Neural cell (in vitro differentiated cells): ENCODE measurements around the gene PTPN9. TPM values are rescaled to one million over a fixed set of nuclear protein-coding genes. Genes with fewer than 3 reads are reported as not detected.
A peak's percentile ranks its signal among the peaks of the same experiment; 100 is the strongest.

ENCODE experiments used
- H2AFZ ChIP-seq: fragments of 200-600, 300-800 bp; sonication (generic), shearing (Covaris generic); 2 replicates; pipeline ENCODE4 v1.6.0; 2014; ENCODE audit warnings: low read depth, mild to moderate bottlenecking, antibody characterized with exemption, low read length, moderate library complexity
- H3F3A ChIP-seq: fragments of 200-600 bp; shearing (Covaris generic); 2 replicates; pipeline ENCODE4 v1.6.1; 2016; ENCODE audit warnings: mild to moderate bottlenecking, moderate library complexity, mixed read lengths, antibody characterized with exemption, low read length; ENCODE audit not compliant: insufficient read depth, poor library complexity, severe bottlenecking
- H3K27ac ChIP-seq: fragments of 200-600, 300-800 bp; sonication (generic), shearing (Covaris generic); 2 replicates; pipeline ENCODE4 v1.5.1; 2014; ENCODE audit warnings: mild to moderate bottlenecking, low read length, moderate library complexity
- H3K27me3 ChIP-seq: fragments of 300-800, 200-600 bp; sonication (generic), shearing (Covaris generic); 2 replicates; pipeline ENCODE4 v1.6.0; 2014; ENCODE audit warnings: mild to moderate bottlenecking, low read depth, low read length, moderate library complexity; ENCODE audit not compliant: insufficient read depth
- H3K36me3 ChIP-seq: fragments of 300-800, 200-600 bp; sonication (generic), shearing (Covaris generic); 2 replicates; pipeline ENCODE4 v1.5.1; 2014; ENCODE audit warnings: mild to moderate bottlenecking, antibody characterized with exemption, low read length, moderate library complexity; ENCODE audit not compliant: insufficient read depth
- H3K4me2 ChIP-seq: fragments of 300-800, 200-600 bp; sonication (generic), shearing (Covaris generic); 2 replicates; pipeline ENCODE4 v1.6.0; 2014; ENCODE audit warnings: mild to moderate bottlenecking, low read length
- H3K4me3 ChIP-seq: fragments of 300-800, 200-600 bp; sonication (generic), shearing (Covaris generic); 2 replicates; pipeline ENCODE4 v1.5.1; 2014; ENCODE audit warnings: mild to moderate bottlenecking, low read length, moderate library complexity
- H3K79me2 ChIP-seq: fragments of 200-600 bp; shearing (Covaris generic); replicated peaks from 2 replicates; pipeline ENCODE4 v1.6.0; 2014; ENCODE audit warnings: mild to moderate bottlenecking, low read length, moderate library complexity; ENCODE audit not compliant: insufficient read depth
- H3K9ac ChIP-seq: fragments of 300-800, 200-600 bp; sonication (generic), shearing (Covaris generic); 2 replicates; pipeline ENCODE4 v1.6.1; 2016; ENCODE audit warnings: mild to moderate bottlenecking, low read length, mixed read lengths
- H3K9me2 ChIP-seq: fragments of 200-600 bp; shearing (Covaris generic); 2 replicates; pipeline ENCODE4 v1.6.1; 2016; ENCODE audit warnings: mild to moderate bottlenecking, low read length, mixed read lengths; ENCODE audit not compliant: insufficient read depth
- H3K9me3 ChIP-seq: fragments of 200-600, 300-800 bp; sonication (generic), shearing (Covaris generic); 2 replicates; pipeline ENCODE4 v1.6.1; 2016; ENCODE audit warnings: mild to moderate bottlenecking, mixed run types, low read length, moderate library complexity, mixed read lengths
- H4K20me1 ChIP-seq: fragments of 200-600 bp; shearing (Covaris generic); 2 replicates; pipeline ENCODE4 v1.6.1; 2016; ENCODE audit warnings: mild to moderate bottlenecking, mixed run types; ENCODE audit not compliant: insufficient read depth
- CTCF ChIP-seq: fragments of 450-650 bp; IDR thresholded peaks from 2 replicates; pipeline ENCODE4 v1.5.1; 2014; ENCODE audit warnings: antibody characterized with exemption, mild to moderate bottlenecking, moderate library complexity; ENCODE audit not compliant: poor library complexity, severe bottlenecking
- EP300 ChIP-seq: fragments of 450-650 bp; conservative IDR thresholded peaks from 2 replicates; pipeline ENCODE4 v1.6.1; 2014; ENCODE audit warnings: antibody characterized with exemption, mild to moderate bottlenecking, moderate library complexity; ENCODE audit not compliant: poor library complexity, severe bottlenecking
- EZH2 ChIP-seq: fragments of 200-600, 300-800 bp; shearing (Covaris generic), sonication (generic); IDR thresholded peaks from 2 replicates; pipeline ENCODE4 v1.6.1; 2014; ENCODE audit warnings: antibody characterized with exemption, low read length, borderline replicate concordance, mild to moderate bottlenecking; ENCODE audit not compliant: insufficient read depth, poor library complexity, severe bottlenecking
- MXI1 ChIP-seq: fragments of 450-650 bp; conservative IDR thresholded peaks from 2 replicates; pipeline ENCODE4 v1.6.1; 2014; ENCODE audit warnings: antibody characterized with exemption, mild to moderate bottlenecking; ENCODE audit not compliant: poor library complexity, severe bottlenecking
- POLR2AphosphoS5 ChIP-seq: IDR thresholded peaks from 2 replicates; pipeline ENCODE4 v1.6.1; 2012
- RAD21 ChIP-seq: fragments of 450-650 bp; conservative IDR thresholded peaks from 2 replicates; pipeline ENCODE4 v1.6.1; 2014; ENCODE audit warnings: antibody characterized with exemption, mild to moderate bottlenecking, moderate library complexity
- REST ChIP-seq: IDR thresholded peaks from 2 replicates; pipeline ENCODE4 v1.6.1; 2012; ENCODE audit warnings: borderline replicate concordance
- SMC3 ChIP-seq: fragments of 450-650 bp; conservative IDR thresholded peaks from 2 replicates; pipeline ENCODE4 v1.6.1; 2014; ENCODE audit warnings: antibody characterized with exemption, mild to moderate bottlenecking, moderate library complexity; ENCODE audit not compliant: poor library complexity
- TAF1 ChIP-seq: IDR thresholded peaks from 2 replicates; pipeline ENCODE4 v1.6.1; 2012; ENCODE audit warnings: low read depth
- polyA minus RNA-seq: library from RNA; depleted of rRNA, polyadenylated mRNA; stranded (reverse); fragments of >200 nt; gene quantifications from 2 replicates; pipeline ENCODE4 v1.2.3, GENCODE V29; 2014
- polyA plus RNA-seq: library from polyadenylated mRNA; depleted of rRNA; stranded (reverse); fragments of >200 nt; gene quantifications from 2 replicates; pipeline ENCODE4 v1.2.3, GENCODE V29; 2014

The PTPN9 gene
- 24.0 and 33.1 TPM in 2 replicates for polyA plus RNA-seq
- 40.7 and 44.3 TPM in 2 replicates for polyA minus RNA-seq

DNA sequence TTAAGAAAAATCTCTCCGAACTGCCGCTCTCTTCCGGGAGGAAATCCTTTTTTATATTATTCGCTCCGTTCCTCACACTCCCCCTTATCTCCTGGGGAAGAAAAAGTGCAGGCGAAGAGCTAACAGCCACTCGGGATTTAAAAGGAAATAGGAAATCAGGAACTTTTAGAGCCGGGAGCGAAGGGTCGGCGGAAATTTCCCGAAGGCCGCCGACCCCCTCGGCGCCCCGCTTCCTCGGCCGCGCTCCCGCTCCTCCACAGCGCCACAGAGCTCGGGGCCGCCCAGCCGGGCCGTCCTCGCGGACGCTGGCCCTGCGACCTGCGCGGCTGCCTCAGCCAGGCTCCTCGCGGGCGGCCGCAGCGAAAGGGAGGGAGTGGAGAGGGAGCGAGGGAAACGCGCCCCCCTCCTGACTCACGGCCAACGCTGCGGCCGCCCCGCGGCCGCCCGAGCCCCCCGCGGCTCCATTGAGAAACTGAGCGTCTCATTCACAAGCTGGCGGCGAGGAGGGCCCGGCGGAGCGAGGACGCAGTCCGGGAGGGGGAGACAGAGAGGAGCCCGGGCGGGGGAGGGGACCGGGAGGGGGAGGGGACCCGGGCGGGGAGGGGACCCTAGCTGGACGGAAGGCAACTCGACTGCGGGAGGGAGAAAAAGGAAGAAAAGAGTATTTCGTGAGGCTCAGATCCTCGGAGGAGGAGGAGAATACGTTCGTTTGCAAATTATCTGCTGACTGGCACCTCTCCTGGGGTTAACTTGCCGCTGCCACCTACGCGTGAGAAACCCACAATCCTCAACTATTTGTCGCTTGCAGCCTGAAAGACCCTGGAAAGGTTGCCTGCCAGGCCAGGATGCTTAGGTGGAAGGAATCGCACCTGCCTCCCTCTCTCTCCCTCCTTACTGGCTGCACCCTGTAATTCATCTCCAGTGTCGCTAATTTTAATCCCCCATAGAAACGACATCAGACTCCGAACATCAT is at the start of gene PTPN9:
PTPN9 (minus strand) TSS at position 368 of the 973 bp plus-strand sequence. CDS start 539 bp downstream, outside the sequence.
- peak within 1 kb of the TSS; percentile 92 for H3K4me3 ChIP-seq
- peak within 1 kb of the TSS; percentile 89 for H3K9ac ChIP-seq
- peak within 1 kb of the TSS; percentile 98 for H3K4me2 ChIP-seq
- peaks cover 30% of the 10 kb centered on the region for H3K79me2 ChIP-seq
- peaks cover 4% of the 10 kb centered on the region for H3F3A ChIP-seq
- no peaks in the 10 kb centered on the region for H4K20me1 ChIP-seq
- no peaks in the 10 kb centered on the region for H3K9me3 ChIP-seq
- TF ChIP-seq CTCF: peak; percentile 38
- no peak for TF ChIP-seq EP300
- no peak for TF ChIP-seq REST
- TF ChIP-seq TAF1: no peak
- TF ChIP-seq MXI1: no peak
- peak; percentile 71 for TF ChIP-seq POLR2AphosphoS5
- TF ChIP-seq SMC3: no peak
- TF ChIP-seq EZH2: no peak
- TF ChIP-seq RAD21: no peak
- H3K27me3 ChIP-seq: no peaks in the 10 kb centered on the region
- H3K36me3 ChIP-seq: no peaks in the 10 kb centered on the region
- H3K9me2 ChIP-seq: no peaks in the 10 kb centered on the region
- peak within 1 kb of the TSS; percentile 75 for H3K27ac ChIP-seq
- peak within 1 kb of the TSS; percentile 32 for H2AFZ ChIP-seq

DNA sequence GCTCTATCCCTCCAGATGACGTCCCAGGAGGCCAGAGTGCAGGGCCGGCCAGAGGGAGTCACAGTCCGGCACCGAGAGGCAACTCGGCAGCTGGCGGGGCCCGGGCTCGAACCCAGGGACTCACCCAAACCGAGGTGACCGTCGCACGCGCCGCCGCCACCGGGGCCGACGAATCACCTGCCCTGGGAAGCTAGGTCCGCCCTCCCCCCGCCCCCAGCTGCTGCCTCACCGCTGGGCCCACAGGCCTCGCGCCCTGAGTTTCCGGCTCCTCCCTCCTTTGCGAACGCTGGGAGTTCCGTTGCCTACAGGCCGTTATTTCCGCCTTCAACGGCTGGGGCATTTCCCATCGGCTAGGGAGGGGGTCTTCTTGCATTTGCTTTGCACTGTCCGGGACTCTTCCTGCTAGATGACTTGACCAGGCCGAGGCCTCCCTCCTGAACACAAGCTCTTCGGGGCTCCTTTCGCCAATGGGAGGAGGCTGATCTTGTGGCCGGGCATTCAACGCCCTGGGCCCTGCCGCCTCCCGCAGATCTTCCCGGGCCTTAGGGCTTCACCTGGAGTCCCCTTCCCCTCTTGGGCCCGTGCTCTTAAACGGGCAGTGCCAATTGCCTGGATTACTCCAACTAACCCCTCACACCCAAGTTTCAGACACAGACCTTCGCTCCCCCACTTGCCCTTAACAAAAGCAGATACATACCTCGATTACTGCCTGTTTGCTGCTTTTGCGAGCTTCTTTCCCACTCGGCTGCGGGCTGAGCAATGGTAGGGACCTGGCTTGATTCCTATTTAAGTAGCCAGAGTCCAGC is 46.6 kb upstream of the PTPN9 start, which contains the start of gene SNUPN:
SNUPN (minus strand) TSS at position 184 of the 806 bp plus-strand sequence. CDS start 4,674 bp downstream, outside the sequence.
- Histone ChIP-seq H2AFZ (peak within 1 kb of the TSS; percentile 100), H3K27me3 (no peaks in the 10 kb centered on the region), H3K27ac (peak within 1 kb of the TSS; percentile 94), H3K9me3 (no peaks in the 10 kb centered on the region), H3K79me2 (no peaks in the 10 kb centered on the region), H4K20me1 (no peaks in the 10 kb centered on the region), H3F3A (peaks cover 4% of the 10 kb centered on the region), H3K4me3 (peak within 1 kb of the TSS; percentile 97), H3K9ac (peak within 1 kb of the TSS; percentile 89), H3K36me3 (no peaks in the 10 kb centered on the region), H3K9me2 (no peaks in the 10 kb centered on the region), H3K4me2 (peak within 1 kb of the TSS; percentile 87)
- TF ChIP-seq REST (peak; percentile 83), MXI1 (peak; percentile 52), EZH2 (no peak), POLR2AphosphoS5 (peak; percentile 91), EP300 (peak; percentile 67), CTCF (peak; percentile 27), RAD21 (peak; percentile 31), TAF1 (no peak), SMC3 (peak; percentile 52)
